GM19468 (cell line): ENCODE data around the gene RPTN.

Experiments used
- ATAC-seq: cut with Tn5 transposase; IDR thresholded peaks from one replicate; pipeline ENCODE4 v1.9.1; 2021; ENCODE audit warnings: mild to moderate bottlenecking, moderate library complexity, moderate number of reproducible peaks; ENCODE audit not compliant: unreplicated experiment; ENCODE audit errors: extremely low read depth

RPTN gene, protein sequence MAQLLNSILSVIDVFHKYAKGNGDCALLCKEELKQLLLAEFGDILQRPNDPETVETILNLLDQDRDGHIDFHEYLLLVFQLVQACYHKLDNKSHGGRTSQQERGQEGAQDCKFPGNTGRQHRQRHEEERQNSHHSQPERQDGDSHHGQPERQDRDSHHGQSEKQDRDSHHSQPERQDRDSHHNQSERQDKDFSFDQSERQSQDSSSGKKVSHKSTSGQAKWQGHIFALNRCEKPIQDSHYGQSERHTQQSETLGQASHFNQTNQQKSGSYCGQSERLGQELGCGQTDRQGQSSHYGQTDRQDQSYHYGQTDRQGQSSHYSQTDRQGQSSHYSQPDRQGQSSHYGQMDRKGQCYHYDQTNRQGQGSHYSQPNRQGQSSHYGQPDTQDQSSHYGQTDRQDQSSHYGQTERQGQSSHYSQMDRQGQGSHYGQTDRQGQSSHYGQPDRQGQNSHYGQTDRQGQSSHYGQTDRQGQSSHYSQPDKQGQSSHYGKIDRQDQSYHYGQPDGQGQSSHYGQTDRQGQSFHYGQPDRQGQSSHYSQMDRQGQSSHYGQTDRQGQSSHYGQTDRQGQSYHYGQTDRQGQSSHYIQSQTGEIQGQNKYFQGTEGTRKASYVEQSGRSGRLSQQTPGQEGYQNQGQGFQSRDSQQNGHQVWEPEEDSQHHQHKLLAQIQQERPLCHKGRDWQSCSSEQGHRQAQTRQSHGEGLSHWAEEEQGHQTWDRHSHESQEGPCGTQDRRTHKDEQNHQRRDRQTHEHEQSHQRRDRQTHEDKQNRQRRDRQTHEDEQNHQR

DNA sequence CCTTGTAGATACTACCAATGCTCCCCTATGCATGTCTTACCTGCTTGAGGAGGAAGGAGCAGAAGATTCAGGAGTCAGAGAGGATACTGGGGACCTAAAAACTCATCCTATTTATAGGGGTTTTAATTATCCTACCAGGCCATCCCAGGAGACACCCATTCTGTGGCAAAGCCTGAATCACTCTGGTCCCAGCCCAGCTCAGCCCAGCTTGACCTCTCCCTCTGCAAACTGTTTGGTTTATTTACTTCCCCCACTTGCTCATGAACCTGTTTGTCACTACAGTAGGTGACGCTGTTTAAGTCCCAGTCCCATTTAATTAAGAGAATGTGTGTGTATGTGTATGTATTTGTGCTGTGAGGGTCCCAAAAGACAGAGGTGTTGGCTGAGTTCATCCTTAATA is at the start of gene RPTN:
Gene RPTN, minus strand, starts transcription at position 85 of the 400 bp plus-strand sequence. CDS start 1,339 bp downstream, outside the sequence.
- ATAC-seq = no peak

DNA sequence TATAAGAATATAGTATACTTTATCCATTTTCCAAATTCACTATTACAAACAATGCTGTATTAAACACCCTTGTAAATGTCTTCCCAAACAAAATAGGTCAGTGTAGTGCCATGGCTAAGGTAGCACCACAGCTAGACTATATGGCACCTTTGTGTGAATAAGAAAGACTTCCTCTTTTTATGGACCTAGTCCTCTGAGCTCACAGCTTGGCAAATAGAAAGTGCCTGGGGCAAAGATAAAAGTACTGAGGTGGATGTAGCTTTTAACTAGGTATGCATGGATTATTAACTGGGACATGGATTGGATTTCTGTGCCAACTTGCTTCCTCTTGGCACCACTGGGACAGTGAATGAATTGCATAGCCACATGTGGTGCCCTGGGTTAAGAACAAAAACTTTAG is 40.0 kb upstream of the RPTN start:
- ATAC-seq = no peak

DNA sequence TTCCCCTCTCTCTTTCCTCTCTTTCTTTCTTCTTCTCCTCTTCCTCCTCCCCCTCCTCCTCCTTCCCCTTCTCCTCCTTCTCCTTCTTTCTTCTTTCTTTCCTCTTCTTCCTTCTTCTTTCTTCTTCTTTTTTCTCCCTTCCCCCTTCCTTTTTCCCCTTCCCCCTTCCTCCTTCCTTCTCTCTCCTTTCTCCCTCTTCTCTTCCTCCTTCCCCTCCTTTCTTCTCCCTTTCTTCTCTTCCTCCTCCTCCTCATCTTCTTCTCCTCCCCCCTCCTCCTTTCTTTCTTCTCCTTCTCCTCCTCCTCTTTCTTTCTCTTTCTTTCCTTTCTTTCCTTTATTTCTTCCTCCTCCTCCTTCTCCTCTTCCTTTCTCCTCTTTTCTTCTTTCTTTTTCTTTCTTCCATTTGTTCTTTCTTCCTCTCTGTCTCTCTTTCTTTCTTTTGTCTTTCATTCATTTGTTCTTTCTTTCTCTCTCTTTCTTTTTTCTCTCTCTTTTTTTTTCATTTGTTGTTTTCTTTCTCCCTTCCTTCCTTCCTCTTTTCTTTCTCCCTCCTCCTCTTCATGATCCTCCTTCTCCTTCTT is 38.4 kb upstream of the RPTN start:
- ATAC-seq = no peak

DNA sequence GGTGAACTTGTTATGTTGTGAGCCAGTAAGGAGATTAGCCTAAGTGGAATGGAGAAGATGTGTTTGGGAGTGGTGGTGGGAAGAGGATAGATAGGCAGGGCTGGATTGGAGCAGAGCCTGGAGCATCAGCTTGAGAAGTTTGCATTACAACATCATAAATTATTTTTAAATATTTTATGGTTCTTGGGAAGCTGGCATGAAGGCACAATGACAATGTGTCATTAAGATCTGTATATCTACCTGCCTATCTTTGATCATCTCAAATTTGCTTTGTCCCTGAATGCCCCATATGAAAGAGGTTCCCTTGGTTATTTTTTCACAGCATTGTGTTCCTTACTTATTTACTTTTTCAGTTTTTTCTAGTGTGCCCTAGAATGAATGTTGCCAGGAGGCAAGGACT is 32.7 kb upstream of the RPTN start:
- no peak for ATAC-seq

DNA sequence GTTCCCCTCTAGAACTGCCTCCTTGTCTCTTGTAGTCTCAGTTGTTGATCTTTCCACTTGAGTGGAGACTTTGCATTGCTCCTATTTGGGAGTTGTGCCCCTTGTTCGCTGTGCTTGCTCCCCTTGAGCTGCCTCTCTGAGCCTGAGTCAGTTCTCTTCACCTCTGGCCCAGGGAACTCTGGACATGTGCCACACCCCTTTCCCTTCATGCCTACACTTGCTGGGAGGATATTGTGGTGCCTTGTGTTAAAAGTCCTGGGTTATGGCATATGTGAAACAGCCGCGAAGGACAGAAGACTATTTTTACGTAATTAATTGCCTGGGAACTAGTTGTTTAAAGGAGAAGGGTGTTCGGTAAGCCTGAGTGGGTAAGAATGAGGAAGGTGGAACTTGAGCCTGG is 32.2 kb upstream of the RPTN start:
- ATAC-seq = no peak

DNA sequence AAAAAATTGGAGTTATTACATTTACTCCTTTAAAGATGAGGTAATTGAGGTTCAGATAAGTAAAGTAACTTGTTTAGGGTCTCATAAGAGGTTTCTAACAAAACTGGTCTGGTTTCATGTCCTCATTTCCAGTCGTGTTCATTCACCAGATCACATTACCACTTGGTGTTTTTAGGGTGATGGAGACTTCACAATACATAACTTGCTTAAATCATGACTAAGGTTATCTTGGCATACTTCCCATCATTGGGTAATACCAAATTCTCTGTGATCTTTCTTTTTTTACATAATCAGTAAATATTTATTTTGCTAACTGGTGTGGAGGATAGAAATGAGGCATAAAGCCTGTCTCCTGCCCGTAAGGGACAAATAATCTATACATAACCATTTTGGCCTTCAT is 31.6 kb upstream of the RPTN start:
- ATAC-seq = no peak

DNA sequence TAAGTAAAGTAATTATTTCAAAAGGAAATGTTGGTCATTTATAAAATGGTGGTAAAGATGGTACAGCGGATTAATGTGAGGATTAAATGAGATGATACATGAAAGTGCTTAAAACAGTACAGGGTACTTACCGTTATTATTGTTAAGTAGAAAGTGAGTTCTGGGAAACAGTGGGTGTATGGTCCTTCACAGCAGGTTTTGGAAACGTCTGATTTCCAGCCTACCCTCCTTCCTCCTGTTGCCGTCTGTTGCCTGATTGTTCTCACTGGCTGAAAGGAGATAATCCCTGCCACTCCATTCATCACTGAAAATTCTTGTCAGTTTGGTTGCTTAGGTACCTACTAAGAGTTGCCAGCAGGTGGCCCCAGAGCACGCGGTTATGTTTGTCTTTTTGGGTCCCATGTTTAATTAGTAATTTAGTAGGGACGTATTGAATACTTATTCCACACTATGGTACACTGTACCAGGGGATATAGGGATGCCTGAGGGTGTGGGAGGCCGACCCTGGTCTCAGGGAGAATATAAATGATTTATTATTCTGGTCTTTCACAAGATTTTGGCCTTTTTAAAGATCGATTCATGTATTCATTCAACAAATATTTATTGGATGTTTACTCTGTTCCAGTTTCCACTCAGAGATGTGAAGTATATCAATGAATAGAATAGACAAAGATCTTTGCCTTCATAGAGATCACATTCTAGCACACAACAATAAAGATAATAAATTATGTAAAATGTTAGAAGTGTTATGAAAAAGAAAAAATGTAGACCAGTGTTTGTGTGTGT is 30.8 kb upstream of the RPTN start:
- ATAC-seq = no peak

DNA sequence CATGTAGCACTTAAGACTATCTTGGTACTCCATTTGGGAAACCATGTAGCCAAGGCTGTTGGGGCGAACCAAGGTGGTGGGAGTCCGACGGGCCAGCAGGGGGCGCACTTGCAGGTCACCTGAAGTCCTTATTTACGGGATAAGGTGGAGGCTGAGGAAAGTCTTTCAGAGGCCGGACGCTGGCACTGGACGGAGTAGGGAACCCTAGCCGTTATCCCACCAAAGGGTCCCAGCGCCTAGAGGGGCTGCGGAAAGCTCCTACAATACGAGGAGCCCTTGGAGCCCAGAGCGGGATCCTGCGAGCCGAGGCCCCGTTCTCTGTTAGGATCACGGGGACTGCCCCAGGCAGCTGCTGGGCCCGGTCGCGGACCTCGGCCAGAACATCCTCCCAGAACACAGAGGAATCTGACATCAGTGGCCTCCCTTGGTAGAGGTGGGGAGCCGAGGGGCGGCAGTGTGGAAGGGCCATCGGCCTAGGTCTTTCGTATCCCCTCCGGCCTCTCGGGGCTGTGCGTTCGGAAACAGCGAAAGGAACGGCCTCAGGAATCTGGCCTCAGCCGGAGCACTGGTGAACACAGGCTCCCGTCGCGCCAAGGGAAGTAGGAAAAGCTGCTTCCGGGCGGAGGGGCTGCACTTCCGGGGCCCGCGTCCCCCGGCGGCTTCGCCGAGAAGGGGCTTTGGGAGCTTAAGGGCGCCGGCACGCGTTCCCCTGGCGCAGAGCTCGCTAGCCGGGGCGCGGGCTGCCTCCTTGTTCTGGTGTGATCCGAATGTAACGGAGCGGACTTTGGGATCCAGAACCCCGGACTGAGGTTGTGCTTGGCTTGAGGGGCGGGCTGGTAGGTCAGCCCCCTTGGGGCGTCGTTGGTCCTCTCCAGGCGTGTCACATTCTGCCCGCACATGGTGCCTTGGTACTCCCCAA is 29.9 kb upstream of the RPTN start:
- no peak for ATAC-seq

DNA sequence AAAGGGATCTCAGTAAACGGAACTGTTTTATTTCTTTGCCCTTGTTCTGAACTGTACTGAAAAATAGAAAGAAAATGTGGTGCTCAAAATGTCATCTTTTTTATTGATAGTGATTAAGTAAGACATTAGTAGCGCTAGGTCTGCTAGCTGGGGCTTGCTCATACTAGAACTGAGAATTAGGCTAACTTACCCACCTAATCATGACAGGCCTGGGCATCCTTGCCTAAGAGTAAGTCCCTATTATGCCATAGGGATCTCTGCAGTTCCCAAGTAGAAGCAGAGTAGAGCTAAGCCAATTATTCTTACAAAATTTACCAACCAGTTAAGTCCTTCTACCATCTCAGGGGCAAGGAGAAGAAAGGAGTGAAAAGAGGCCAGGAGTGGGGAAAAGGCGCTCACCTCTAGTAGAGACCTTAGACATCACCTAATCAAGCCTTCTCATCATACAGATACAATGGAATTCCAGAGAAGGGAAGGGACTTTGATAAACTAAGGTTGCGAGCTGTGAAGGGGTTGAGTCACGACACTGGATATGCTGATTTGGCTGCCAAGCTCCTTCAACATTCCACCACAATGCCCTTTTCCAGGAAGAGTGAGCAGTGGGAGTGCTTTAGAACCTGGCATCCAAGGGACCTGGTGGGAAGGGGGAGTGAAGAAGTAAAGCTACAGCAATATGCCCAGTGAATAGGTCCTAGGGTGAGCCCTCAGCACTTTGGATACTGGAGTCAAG is 27.7 kb upstream of the RPTN start:
- ATAC-seq = no peak

DNA sequence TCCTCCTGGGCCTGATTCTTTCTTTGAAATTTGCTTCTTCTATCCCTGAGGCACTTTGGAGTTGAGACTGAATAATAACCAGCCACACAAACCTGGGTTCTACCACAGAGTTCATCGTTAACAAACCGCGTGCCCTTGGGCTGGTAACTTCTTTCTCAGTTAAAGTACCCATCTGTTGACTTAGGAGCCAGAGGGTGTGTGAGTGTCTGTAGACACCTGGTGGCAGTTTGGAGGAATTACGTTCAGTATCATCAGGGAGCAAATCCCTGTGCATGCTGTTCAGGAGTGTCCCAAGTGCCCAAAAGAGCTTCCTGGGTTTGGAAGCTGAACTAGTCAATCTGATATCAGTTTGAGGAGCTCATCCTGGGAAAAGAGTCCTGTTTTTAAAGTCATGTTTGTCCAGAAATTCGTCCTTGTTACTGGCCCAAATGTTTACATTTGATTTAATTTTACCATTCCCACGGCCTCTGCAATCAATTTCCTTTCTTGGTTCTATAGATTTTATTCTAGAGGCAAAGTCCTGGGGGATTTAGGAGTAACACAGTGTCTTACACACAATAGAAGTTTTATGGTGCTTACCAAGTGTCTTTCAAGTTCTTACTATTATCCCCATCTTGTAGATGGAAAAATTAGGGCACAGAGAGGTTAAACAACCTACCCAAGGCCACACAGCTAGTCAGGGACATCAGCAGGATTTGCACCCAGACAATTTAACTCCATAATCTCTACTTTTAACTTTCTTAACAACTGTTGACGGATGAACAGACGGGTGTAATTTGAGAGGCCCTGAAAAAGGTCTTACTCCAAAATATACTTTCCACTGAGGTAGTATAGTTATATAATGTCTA is 26.7 kb upstream of the RPTN start:
- ATAC-seq = no peak

DNA sequence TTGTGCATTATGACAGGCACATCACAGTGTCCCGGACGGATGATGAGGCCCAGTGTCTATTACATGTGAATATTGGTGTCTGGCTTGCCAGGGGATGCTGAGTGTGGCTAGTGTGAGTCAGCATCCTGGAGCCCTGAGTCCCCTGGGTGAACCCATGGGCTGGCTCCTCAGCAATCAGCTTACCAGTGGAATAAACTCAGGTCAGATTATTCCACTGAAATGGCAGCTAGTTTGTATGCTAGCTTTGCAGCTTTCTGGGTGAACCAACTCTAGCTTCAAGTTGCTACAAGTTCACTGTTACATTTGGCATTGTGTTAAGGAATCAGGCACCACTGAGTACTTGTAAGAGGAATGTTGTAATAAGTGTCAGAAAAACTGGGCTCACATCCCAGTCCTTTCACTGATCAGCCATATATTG is 23.9 kb upstream of the RPTN start:
- no peak for ATAC-seq

DNA sequence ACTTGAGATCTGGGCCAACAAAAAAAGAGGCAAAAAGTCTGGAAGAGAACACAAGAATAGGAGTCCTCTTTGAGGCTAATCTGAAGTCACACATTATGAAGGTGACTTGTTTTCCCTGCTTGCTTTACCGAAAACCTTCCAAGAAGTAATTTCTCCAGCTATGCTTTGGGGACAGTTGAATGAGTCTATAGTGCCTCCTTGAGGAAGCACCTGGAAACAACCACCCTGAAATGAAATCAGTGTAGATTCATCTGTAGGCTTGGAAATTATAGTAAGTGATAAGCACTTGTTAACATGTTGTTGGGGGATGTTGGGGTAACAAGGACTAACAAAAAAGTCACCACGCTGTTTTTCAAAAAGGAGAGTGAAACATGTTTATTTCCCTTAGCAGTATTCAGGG is 23.4 kb upstream of the RPTN start:
- ATAC-seq = no peak

DNA sequence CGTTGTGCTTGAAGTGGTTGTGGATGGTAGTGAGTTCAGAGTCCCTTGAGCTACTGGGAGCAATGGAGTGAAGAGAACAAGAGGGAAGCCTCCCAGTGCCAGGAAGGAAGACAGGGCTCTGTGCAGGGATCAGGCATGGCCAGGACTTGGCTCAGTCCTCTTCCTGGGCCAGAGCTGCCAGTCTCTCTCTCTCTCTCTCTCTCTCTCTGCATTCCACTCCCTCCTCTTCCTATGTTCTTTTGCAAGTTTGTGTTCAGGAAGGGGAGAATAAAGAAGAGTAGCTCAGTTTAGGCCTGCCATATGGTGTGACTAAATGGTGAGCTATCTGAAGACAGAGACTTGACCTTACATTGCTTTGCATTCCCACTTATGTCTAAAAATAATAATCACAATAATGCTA is 20.5 kb upstream of the RPTN start:
- no peak for ATAC-seq

DNA sequence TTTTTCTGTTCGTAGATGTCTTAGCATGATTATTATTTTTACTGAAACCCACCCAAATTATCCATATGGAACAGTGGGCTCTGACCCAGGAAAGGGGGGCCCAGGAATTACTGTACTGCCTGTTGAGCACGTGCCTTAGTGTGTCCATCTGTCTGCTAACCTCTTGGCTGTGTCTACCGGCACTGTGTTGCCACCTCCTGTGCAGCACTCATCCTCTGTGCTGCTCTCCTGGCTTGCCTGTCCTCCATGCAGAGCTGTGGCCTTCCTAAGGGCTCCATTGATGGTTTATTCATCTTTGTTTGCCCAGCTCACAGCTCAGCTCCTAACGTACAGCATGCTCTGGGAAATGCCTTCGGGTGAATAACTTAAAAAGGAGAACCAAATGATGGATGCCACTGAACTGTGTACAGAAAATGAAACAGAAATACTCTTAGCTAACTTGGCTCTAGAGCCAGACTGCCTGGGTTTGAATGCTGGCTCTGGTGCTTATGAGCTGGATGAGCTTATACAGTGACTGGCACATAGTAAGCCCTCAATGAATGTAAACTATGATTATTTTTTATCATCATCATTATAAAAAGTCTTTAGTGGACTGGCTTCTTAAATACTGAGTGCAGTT is 11.4 kb upstream of the RPTN start:
- no peak for ATAC-seq

DNA sequence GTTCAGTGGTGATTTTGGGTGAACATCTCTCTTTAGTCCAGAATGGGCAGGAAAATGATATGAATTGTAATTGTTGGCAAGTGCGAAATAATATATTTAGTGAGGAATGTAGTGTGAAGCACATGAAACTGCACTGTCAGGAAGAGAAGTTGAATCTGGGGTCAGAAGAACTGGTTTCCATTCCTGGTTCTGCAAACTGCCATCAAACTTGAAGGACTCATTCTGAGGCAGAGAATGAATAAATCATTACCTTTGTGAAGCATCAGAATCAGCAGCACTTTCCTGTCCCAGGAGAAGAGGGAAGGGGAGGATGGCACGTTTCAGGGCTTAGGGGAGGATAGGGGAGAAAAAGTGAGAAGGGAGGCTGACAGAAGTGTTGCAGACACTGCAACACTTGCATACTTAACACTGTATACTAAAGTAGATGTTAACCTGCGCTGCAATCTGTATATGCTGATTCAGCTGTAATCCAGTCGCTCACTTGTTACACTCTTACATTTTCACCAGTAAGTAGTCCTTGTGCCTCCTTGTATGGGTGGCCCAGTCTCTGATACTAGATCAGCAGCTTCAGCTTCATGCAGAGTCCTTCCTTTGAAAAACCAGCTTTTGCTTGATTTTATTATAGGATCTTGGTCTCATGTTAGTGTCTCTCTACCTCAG is 10.5 kb upstream of the RPTN start:
- no peak for ATAC-seq

DNA sequence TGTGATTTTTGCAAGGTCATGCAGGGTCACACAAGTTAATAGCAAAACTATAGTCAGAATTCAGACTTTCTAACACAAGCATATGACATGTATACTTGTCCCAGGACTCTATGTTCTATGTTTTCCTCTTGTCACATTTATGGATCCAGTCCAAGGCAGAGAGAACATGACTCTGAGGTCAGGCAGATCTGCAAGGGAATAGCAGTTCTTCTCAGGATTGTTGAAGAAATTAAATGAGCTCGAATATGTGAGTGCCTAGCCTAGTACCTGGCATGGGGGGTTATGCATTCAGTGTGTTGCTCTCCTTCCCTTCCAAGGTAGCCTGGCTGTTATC is 9.5 kb upstream of the RPTN start:
- no peak for ATAC-seq
